Stimulated activated CD8-positive, alpha-beta memory T cell treated with anti-CD3 and anti-CD28 coated beads, Interleukin-12 subunit alpha, Interleukin-12 subunit beta, amount 100 ng/mL, for 1 hour (primary cell): ENCODE data around the gene DNAJC5G.
"Not testable (repeated sequence)": the region's sequence is repeated elsewhere in the genome, so short reads cannot be mapped to it uniquely, and the experiment has no call there.

Experiments used
- DNase-seq: peaks from one replicate; pipeline ENCODE4 v3.0.0-alpha.2; 2020; ENCODE audit warnings: low read depth

The DNAJC5G gene

DNA sequence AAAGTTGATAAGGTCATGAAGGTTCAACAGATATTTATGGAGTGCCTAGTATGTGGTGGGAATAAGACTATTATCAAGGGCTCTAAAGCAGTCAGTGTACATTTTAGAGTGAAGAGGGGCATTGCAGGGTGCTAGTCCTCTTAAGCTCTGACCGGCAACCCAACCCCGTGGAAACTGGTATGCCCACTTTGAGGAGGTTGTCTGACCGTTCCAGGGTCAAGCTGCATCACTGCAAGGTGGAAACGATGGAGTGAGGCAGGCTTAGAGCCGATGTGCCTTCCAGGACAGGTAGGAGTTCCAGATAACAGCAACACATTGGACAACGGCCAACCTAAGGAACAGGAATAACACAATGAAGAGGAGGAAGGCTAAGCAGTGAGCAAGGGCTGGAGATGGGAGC, 34.4 kb downstream of the DNAJC5G start:
- no peak for DNase-seq

DNA sequence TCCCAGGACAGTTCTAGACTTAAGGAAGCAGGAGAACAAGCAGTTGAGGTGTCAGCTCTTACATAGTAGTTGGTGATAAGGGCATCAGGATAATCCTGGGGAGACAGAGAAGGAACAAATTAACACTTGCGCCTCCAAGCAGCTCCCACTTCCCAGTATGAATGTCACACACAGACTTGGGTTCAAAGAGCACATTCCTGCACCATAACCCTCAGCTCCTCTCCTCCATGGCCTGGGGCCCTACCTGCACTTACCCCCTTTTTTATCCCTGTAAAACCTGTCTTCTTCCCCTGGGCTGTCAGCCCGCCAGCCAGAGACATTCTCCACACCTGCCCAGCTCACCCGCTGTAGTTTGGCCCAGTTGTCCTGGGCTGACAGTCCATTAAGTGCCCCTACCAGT, 36.9 kb downstream of the DNAJC5G start:
- no peak for DNase-seq

DNA sequence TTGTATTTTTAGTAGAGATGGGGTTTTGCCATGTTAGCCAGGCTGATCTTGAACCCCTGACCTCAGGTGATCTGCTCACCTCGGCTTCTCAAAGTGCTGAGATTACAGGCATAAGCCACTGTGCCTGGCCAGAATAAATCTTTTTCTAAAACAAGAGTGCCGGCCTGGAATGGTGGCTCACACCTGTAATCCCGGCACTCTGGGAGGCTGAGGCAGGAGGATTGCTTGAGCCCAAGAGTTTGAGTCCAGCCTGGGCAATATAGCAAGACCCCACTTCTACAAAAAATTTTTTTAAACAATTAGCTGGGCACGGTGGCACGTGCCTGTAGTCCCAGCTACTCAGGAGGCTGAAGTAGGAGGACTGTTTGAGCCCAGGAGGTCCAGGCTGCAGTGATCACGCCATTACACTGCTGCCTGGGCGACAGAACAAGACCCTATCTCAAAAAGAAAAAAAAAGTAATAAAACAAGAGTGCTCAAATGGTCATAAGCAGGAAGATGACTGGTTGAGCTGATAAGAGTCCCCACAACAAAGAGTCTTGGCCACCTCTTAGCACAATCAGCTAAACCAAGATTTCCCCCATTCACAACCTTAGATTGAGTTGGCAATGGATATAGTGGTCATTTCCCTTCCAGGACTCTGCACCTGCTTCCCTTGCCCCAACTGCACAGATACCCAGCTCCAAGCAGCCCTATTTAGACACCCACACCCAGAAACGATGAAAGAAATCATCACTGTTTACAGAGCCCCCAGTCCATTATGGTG, 38.8 kb downstream of the DNAJC5G start:
- DNase-seq = no peak

DNA sequence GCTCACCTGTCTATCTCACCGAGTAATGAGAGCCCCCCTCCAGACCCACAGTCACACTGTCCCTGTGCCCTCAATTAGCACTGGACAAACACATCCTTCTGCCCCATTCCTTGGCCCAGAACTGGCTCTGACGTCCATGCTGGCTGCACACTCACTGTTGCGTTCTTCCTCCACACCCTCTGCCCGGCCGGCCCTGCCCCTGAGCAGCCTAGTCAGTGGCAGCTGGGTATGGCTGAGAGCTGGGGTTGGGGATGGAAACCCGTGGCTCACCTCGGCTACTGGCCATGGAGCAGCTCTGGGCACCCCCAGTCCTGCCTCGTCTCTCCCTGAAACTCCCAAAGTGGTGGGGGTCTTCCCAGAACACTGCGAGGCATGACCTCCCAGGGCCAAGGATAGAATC, 39.5 kb downstream of the DNAJC5G start:
- DNase-seq = no peak

DNA sequence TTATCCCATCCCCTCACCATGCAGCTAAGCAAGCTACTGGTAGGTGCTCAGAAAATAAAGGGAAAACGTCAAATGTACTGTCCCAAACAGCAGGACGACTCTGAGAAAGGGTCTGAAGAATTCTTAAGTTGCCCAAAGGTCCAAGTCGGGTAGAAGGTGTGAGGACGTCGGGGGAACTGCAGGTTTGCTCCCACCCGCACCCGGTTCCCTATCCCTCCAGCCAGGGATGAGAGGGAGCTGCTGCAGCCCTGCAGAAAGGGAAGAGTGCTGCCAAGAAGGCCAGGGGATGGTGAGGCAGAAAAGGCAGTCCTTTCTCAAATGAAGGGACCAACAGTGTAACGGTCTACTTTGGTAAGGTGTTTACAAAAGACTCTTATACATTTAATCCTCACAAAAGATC, 39.9 kb downstream of the DNAJC5G start:
- no peak for DNase-seq

DNA sequence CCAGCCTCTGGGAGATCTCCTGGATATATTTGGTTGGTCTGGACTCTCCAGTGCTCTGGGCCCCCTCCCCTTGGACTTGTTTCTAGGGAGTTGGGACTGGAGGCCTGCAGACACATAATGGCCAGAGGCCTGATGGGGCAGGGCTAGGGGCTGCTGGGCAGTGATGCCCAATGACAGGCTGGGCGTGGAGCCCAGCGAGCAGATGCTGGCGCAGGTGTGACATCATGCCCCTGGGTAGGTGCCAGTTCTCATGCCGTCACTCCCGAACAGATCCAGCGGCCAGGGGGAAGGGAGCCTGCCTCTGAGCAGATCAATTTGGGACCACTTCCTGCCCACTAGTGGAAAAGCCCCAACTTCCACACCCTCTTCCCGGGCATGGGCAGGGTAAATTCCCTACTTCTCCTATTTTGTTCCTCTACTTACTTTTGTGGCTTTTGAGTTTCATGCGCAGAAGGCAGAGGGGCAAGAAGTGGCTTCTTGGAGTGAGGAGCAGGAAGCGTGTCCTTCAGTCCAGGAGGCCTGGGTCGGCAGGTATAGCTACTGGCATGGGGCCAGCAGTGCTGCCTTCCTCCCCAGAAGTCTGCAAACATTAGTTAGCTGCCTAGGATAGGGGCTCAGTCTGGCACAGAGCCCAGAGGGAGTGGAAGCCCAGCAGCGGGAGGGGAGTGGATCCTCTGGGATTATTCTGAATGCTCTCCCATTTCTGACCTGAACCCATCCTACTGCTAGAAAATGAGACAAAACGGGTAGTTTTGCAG, 41.6 kb downstream of the DNAJC5G start:
- no peak for DNase-seq

DNA sequence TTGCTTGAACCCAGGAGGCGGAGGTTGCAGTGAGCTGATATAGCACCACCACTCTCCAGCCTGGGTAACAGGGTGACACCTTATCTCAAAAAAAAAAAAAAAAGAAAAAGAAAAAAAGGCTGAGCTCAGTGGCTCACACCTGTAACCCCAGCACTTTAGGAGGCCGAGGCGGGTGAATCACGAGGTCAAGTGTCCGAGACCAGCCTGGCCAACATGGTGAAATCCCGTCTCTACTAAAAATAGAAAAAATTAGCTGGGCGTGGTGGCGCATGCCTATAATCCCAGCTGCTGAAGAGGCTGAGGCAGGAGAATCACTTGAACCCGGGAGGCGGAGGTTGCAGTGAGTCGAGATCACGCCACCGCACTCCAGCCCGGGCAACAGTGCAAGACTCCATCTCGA, 44.6 kb downstream of the DNAJC5G start:
- DNase-seq = not testable (repeated sequence)

DNA sequence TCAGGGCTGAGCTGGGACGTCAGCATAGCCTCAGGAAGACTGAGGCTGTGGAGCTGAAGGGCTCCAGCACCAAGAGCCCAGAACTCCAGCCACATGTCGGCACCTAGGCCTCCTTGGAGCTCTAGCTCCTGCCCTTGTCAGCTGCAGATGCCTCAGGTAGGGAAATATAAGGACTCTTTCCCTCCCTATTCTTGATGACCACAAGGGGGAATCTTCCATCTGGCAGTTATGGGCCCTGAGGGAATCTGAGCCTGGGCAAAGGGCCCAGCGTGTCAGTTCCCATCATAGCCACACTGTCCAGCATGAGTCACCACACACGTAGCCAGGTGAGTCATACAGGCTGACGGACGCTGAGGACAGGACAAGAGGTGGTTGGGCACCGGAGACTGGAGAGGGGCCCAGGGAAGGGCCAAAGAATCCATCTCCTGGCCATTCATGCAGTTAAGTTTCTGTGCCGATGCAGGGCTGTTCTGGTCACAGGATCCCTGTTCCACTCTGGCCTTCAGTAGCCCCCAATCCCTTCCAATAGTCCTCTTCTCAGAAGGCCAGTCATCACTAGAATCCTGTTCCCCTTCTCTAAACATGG, 45.8 kb downstream of the DNAJC5G start:
- DNase-seq = no peak

DNA sequence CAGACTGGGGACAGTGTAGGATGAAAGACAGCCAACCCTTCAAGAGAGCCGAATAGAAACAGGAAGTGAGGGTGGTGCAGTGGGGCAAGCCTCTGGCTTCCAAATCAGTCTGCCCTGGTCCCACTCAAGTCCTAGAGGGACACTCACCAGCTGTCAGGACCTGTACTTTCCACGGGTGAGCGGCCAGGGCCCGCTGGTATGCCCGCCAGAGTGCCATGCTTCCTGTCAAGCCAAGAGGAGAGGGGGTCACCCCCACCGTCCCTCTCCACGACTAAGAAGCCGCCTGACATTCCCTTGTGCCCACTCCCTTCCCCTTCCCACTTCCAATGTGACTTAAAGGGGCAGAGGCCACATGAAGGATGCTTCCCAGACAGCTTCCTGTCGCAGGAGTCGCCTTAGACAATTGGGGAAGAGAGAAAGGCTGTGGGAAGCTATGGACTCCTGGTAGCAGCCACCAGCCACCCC, 47.1 kb downstream of the DNAJC5G start:
- no peak for DNase-seq

DNA sequence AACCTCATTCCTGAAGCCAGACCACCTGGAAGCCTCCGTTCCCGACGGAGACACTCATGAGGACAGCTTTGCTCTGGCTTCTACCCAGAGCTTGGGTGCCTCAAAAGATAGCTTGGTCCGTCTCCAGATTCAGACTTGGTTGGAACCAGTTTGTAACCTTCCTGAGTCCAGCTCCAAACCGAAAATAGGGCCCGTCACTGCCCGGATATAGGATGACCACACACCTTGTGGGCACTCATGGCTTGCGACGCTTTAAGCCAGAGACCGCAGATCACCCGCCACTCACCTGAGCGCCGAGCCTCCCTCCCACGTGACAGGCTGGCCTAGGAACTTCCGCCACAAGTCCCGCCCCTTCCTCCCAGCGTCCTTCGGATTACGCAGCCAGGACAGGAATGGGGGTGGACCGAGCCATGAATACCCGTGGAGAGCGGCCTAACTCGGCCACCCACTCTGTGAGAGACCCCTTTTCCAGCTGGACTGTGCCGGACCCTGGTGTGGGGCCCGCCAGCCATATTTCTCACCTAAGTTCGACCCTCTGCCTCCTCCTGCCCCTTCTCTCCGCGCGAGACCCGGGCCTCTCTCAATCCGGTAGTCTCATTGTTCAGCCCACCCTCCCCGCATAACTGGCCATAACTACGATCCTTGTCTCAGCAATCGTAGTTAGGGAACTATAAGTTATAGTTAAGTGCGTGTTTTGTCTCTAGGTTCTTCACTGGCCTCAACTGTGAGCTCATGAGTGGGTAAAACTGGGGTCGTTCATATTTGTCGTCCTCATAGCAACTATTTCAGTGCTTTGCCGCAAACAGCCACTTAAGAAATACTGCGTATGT, 47.7 kb downstream of the DNAJC5G start, which contains the start of gene MPV17:
Gene MPV17 (minus strand): TSS at position 332 of the 830 bp plus-strand sequence. CDS start 580 bp downstream, outside the sequence.
- peak; percentile 76 for DNase-seq

DNA sequence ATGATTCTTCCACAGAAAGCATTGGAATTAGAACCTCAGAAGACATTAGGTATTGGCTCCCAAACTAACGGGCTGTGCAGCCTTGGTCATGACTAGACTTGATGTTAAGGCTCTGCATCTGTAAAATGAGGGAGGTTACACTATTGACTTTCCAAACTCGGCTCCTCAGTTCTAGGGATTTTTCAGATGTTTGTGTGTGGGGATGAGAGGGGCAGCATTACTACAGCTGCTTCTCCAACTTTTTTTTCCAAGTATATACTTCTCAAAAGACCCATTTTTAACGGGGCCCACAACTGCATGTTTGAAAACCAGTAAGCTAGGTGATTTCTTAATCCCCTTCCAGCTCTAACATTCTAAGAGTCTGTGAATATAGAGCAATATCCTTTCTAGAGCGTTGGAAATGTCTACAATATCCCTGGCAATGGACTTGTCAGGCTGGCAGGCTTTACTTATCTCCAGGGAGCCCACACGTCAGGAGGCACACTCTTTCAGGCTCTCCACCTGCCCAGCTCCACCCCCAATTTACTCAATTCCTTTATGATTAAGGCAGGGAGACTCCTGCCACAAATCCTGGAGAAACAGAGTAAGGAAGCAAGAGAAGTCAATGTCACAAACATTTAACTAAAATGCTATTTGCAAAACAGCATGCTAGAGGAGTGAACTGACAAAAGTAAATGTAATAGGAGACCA, 48.5 kb downstream of the DNAJC5G start:
- no peak for DNase-seq

DNA sequence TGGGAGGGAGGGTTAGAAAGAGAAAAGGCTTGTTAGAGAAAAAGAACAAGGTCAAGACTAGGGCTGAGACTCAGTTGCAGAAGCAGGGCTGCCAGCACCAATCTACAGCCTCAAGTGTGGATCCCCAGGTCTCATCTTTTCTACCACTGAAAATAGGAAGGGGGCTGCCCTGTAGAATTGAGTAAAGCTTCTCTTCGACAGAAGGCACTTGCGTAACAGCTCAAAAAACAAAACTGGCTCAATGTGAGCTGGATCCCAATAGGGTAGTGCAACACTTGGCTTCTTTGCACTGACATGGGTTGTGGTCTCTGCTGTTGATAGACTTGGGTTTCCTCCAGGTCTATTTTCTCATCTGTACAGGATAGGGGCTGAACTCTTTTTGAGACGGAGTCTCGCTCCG, 49.5 kb downstream of the DNAJC5G start:
- no peak for DNase-seq
